ENCODE measurements around the gene ZBTB20.

DNA sequence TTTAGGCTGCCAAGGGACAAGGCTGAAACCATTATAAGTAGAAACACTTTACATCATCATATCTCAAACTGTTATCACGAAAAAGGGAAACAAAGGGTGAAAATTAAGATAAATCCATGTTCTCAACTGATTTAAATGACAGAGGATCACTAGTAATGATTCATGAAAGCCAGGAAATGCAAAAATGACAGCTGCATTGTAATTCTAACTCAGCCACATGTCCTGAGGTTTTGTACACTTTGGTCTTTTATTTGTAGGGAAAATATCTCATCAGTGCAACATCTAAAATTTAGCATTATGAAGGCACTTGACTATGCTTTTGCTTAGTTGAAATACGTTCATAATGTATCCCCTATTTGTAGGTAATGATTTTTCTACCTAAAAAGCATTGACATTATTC lies 473.6 kb downstream of the ZBTB20 start:
- TF ChIP-seq, protein P1, sequence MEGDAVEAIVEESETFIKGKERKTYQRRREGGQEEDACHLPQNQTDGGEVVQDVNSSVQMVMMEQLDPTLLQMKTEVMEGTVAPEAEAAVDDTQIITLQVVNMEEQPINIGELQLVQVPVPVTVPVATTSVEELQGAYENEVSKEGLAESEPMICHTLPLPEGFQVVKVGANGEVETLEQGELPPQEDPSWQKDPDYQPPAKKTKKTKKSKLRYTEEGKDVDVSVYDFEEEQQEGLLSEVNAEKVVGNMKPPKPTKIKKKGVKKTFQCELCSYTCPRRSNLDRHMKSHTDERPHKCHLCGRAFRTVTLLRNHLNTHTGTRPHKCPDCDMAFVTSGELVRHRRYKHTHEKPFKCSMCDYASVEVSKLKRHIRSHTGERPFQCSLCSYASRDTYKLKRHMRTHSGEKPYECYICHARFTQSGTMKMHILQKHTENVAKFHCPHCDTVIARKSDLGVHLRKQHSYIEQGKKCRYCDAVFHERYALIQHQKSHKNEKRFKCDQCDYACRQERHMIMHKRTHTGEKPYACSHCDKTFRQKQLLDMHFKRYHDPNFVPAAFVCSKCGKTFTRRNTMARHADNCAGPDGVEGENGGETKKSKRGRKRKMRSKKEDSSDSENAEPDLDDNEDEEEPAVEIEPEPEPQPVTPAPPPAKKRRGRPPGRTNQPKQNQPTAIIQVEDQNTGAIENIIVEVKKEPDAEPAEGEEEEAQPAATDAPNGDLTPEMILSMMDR (IDR thresholded peaks at IDR 0.05; ENCODE audit: low read depth, low read length) = no peak
- no peak for TF ChIP-seq EZH2phosphoT487 (IDR thresholded peaks at IDR 0.05; ENCODE audit: low read depth)

Data from OCI-LY3 (cell line).